SJSA1 (cell line): ENCODE data around the gene PPP1R7. TPM values are rescaled to one million over a fixed set of nuclear protein-coding genes. Genes with fewer than 3 reads are reported as not detected.

Source experiments
- DNase-seq, 2 experiments: peaks; one replicate each; pipeline ENCODE4 v3.0.0-alpha.2; 2015 to 2020; ENCODE audit warnings: low spot score in 2 of 2, low read depth in 1 of 2
- H3K27ac ChIP-seq: fragments of 250-450 bp; sonication (Bioruptor Pico); 2 replicates; pipeline ENCODE4 v1.5.1; 2020; ENCODE audit warnings: mild to moderate bottlenecking, moderate library complexity
- H3K27me3 ChIP-seq: fragments of 250-450 bp; sonication (Bioruptor Pico); replicated peaks from 2 replicates; pipeline ENCODE4 v1.5.1; 2020; ENCODE audit warnings: mild to moderate bottlenecking, moderate library complexity
- H3K36me3 ChIP-seq: fragments of 250-450 bp; sonication (Bioruptor Pico); 2 replicates; pipeline ENCODE4 v1.5.1; 2020; ENCODE audit warnings: mild to moderate bottlenecking
- H3K4me1 ChIP-seq: fragments of 250-450 bp; sonication (Bioruptor Pico); replicated peaks from 2 replicates; pipeline ENCODE4 v1.6.1; 2021; ENCODE audit warnings: mild to moderate bottlenecking
- H3K4me3 ChIP-seq: fragments of 250-450 bp; sonication (Bioruptor Pico); 2 replicates; pipeline ENCODE4 v1.5.1; 2020; ENCODE audit warnings: mild to moderate bottlenecking
- H3K9me3 ChIP-seq: fragments of 250-450 bp; sonication (Bioruptor Pico); replicated peaks from 2 replicates; pipeline ENCODE4 v1.5.1; 2020; ENCODE audit warnings: mild to moderate bottlenecking
- total RNA-seq: library from RNA; depleted of rRNA; stranded (reverse); fragments of >200 nt; shearing (Covaris generic); gene quantifications from 2 replicates; pipeline ENCODE4 v1.2.3, GENCODE V29; 2014

Gene PPP1R7
- total RNA-seq, 1 experiment from 2014 or later, result 159 TPM

- H3K4me1 ChIP-seq, result no peaks in the 10 kb centered on the region
- no peak overlapping the region for H3K27ac ChIP-seq
- peaks cover 44% of the 10 kb centered on the region for H3K36me3 ChIP-seq
- DNase-seq, result no peak
- no peaks in the 10 kb centered on the region for H3K27me3 ChIP-seq
- no peak overlapping the region for H3K4me3 ChIP-seq
- H3K9me3 ChIP-seq, result no peaks in the 10 kb centered on the region
These were observed 38.2 kb upstream of the PPP1R7 start for GRCh38 chr2:241112046-241112445.

- no peak overlapping the region for H3K27ac ChIP-seq
- no peaks in the 10 kb centered on the region for H3K9me3 ChIP-seq
- no peaks in the 10 kb centered on the region for H3K4me1 ChIP-seq
- H3K27me3 ChIP-seq, result no peaks in the 10 kb centered on the region
- H3K4me3 ChIP-seq, result no peak overlapping the region
- no peak for DNase-seq
- H3K36me3 ChIP-seq, result peaks cover 38% of the 10 kb centered on the region
These were observed 37.7 kb upstream of the PPP1R7 start for GRCh38 chr2:241112592-241112991.

GRCh38 chr2:241114836-241115235 lies 35.4 kb upstream of the PPP1R7 start:
- no peak for DNase-seq
- H3K4me1 ChIP-seq, result no peaks in the 10 kb centered on the region
- H3K27ac ChIP-seq, result no peak overlapping the region
- no peaks in the 10 kb centered on the region for H3K27me3 ChIP-seq
- peaks cover 28% of the 10 kb centered on the region for H3K36me3 ChIP-seq
- no peak overlapping the region for H3K4me3 ChIP-seq
- H3K9me3 ChIP-seq, result no peaks in the 10 kb centered on the region

GRCh38 chr2:241115361-241115760 lies 34.9 kb upstream of the PPP1R7 start:
- Histone ChIP-seq H3K36me3 (peaks cover 30% of the 10 kb centered on the region), H3K27ac (no peak overlapping the region), H3K4me3 (no peak overlapping the region), H3K4me1 (no peaks in the 10 kb centered on the region), H3K9me3 (no peaks in the 10 kb centered on the region), H3K27me3 (no peaks in the 10 kb centered on the region)
- DNase-seq, result no peak

- no peak overlapping the region for H3K4me3 ChIP-seq
- no peak for DNase-seq
- H3K9me3 ChIP-seq, result no peaks in the 10 kb centered on the region
- H3K4me1 ChIP-seq, result no peaks in the 10 kb centered on the region
- peaks cover 36% of the 10 kb centered on the region for H3K36me3 ChIP-seq
- no peak overlapping the region for H3K27ac ChIP-seq
- H3K27me3 ChIP-seq, result no peaks in the 10 kb centered on the region
These were observed 33.4 kb upstream of the PPP1R7 start for GRCh38 chr2:241116606-241117560.

GRCh38 chr2:241118737-241119505 lies 31.3 kb upstream of the PPP1R7 start:
- Histone ChIP-seq H3K27me3 (no peaks in the 10 kb centered on the region), H3K36me3 (peaks cover 46% of the 10 kb centered on the region), H3K4me3 (no peak overlapping the region), H3K4me1 (no peaks in the 10 kb centered on the region), H3K27ac (no peak overlapping the region), H3K9me3 (no peaks in the 10 kb centered on the region)
- DNase-seq, result no peak

GRCh38 chr2:241120440-241120839 lies 29.8 kb upstream of the PPP1R7 start:
- Histone ChIP-seq H3K9me3 (no peaks in the 10 kb centered on the region), H3K4me3 (no peak overlapping the region), H3K36me3 (peaks cover 41% of the 10 kb centered on the region), H3K27ac (no peak overlapping the region), H3K4me1 (no peaks in the 10 kb centered on the region), H3K27me3 (no peaks in the 10 kb centered on the region)
- DNase-seq, result no peak

GRCh38 chr2:241121008-241121407 lies 29.3 kb upstream of the PPP1R7 start:
- no peak overlapping the region for H3K27ac ChIP-seq
- H3K9me3 ChIP-seq, result no peaks in the 10 kb centered on the region
- DNase-seq, result no peak
- no peaks in the 10 kb centered on the region for H3K4me1 ChIP-seq
- H3K27me3 ChIP-seq, result no peaks in the 10 kb centered on the region
- no peak overlapping the region for H3K4me3 ChIP-seq
- H3K36me3 ChIP-seq, result peaks cover 46% of the 10 kb centered on the region

GRCh38 chr2:241122376-241123002 lies 27.8 kb upstream of the PPP1R7 start:
- Histone ChIP-seq H3K4me1 (no peaks in the 10 kb centered on the region), H3K4me3 (no peak overlapping the region), H3K27ac (no peak overlapping the region), H3K9me3 (no peaks in the 10 kb centered on the region), H3K27me3 (no peaks in the 10 kb centered on the region), H3K36me3 (peaks cover 60% of the 10 kb centered on the region)
- no peak for DNase-seq

- DNase-seq, result no peak
- peaks cover 60% of the 10 kb centered on the region for H3K36me3 ChIP-seq
- no peak overlapping the region for H3K27ac ChIP-seq
- H3K27me3 ChIP-seq, result no peaks in the 10 kb centered on the region
- no peak overlapping the region for H3K4me3 ChIP-seq
- no peaks in the 10 kb centered on the region for H3K4me1 ChIP-seq
- H3K9me3 ChIP-seq, result no peaks in the 10 kb centered on the region
These were observed 26.3 kb upstream of the PPP1R7 start for GRCh38 chr2:241123816-241124536.

GRCh38 chr2:241125626-241126025 lies 24.6 kb upstream of the PPP1R7 start:
- no peaks in the 10 kb centered on the region for H3K4me1 ChIP-seq
- H3K27me3 ChIP-seq, result no peaks in the 10 kb centered on the region
- no peak overlapping the region for H3K27ac ChIP-seq
- H3K4me3 ChIP-seq, result no peak overlapping the region
- DNase-seq, result no peak
- H3K9me3 ChIP-seq, result no peaks in the 10 kb centered on the region
- H3K36me3 ChIP-seq, result peaks cover 61% of the 10 kb centered on the region

GRCh38 chr2:241126201-241126611 lies 24.1 kb upstream of the PPP1R7 start:
- Histone ChIP-seq H3K4me3 (no peak overlapping the region), H3K27me3 (no peaks in the 10 kb centered on the region), H3K4me1 (no peaks in the 10 kb centered on the region), H3K36me3 (peaks cover 55% of the 10 kb centered on the region), H3K9me3 (no peaks in the 10 kb centered on the region), H3K27ac (no peak overlapping the region)
- DNase-seq, result no peak

GRCh38 chr2:241126771-241127202 lies 23.5 kb upstream of the PPP1R7 start:
- H3K4me1 ChIP-seq, result no peaks in the 10 kb centered on the region
- H3K9me3 ChIP-seq, result no peaks in the 10 kb centered on the region
- DNase-seq, result no peak
- H3K27ac ChIP-seq, result no peak overlapping the region
- H3K4me3 ChIP-seq, result no peak overlapping the region
- no peaks in the 10 kb centered on the region for H3K27me3 ChIP-seq
- H3K36me3 ChIP-seq, result peaks cover 53% of the 10 kb centered on the region
